Ectodermal cell (in vitro differentiated cells): ENCODE results near the gene CEP85.
"Not testable (repeated sequence)": the region's sequence is repeated elsewhere in the genome, so short reads cannot be mapped to it uniquely, and the experiment has no call there.

Experiments
- H3K27ac ChIP-seq: 2 replicates; pipeline ENCODE4 v1.7.0; 2013; ENCODE audit warnings: mild to moderate bottlenecking, low read depth, low read length; ENCODE audit not compliant: insufficient read depth, poor library complexity, severe bottlenecking
- H3K27me3 ChIP-seq: 2 replicates; pipeline ENCODE4 v1.7.0; 2013; ENCODE audit warnings: mild to moderate bottlenecking, low read length; ENCODE audit not compliant: insufficient read depth, control insufficient read depth, poor library complexity, severe bottlenecking
- H3K36me3 ChIP-seq: one replicate; pipeline ENCODE4 v1.7.0; 2013; ENCODE audit warnings: low read length; ENCODE audit not compliant: control insufficient read depth, insufficient read depth
- H3K4me1 ChIP-seq: one replicate; pipeline ENCODE4 v1.7.0; 2013; ENCODE audit warnings: low read length; ENCODE audit not compliant: control insufficient read depth, insufficient read depth
- H3K4me3 ChIP-seq: 2 replicates; pipeline ENCODE4 v1.7.0; 2013; ENCODE audit warnings: low read depth, low read length, control low read depth; ENCODE audit not compliant: insufficient read depth
- H3K9me3 ChIP-seq: 2 replicates; pipeline ENCODE4 v1.7.0; 2013; ENCODE audit warnings: mild to moderate bottlenecking, low read length, moderate library complexity; ENCODE audit not compliant: control insufficient read depth
- WGBS, 2 experiments: methylation state at CpG; one replicate each; pipeline ENCODE4 v1.1.7; 2013; ENCODE audit warnings: missing lambda C conversion rate in 2 of 2; 5-methylcytosine and 5-hydroxymethylcytosine counted together

The CEP85 gene

GRCh38 chr1:26300578-26301275 lies 66.7 kb downstream of the CEP85 start:
- Histone ChIP-seq H3K4me1 (no peaks in the 10 kb centered on the region), H3K9me3 (no peaks in the 10 kb centered on the region), H3K36me3 (no peaks in the 10 kb centered on the region), H3K27ac (no peak overlapping the region), H3K4me3 (no peak overlapping the region), H3K27me3 (no peaks in the 10 kb centered on the region)
- WGBS, 2 experiments = 95% methylated on average over 11 of the region's 11 CpGs

- H3K4me3 ChIP-seq = no peak overlapping the region
- H3K36me3 ChIP-seq = no peaks in the 10 kb centered on the region
- no peak overlapping the region for H3K27ac ChIP-seq
- 80% methylated on average over 8 of the region's 8 CpGs for WGBS, 2 experiments
- H3K4me1 ChIP-seq = peaks cover 3% of the 10 kb centered on the region
- H3K9me3 ChIP-seq = no peaks in the 10 kb centered on the region
- no peaks in the 10 kb centered on the region for H3K27me3 ChIP-seq
Measured at GRCh38 chr1:26302733-26303405, 68.9 kb downstream of the CEP85 start.

- H3K27ac ChIP-seq = peak overlapping the region; percentile 52
- no peaks in the 10 kb centered on the region for H3K36me3 ChIP-seq
- H3K4me3 ChIP-seq = peak overlapping the region; percentile 60
- no peaks in the 10 kb centered on the region for H3K27me3 ChIP-seq
- 52% methylated on average over 8 of the region's 8 CpGs for WGBS, 2 experiments
- no peaks in the 10 kb centered on the region for H3K9me3 ChIP-seq
- H3K4me1 ChIP-seq = peaks cover 3% of the 10 kb centered on the region
Measured at GRCh38 chr1:26305667-26306289, 71.8 kb downstream of the CEP85 start.

GRCh38 chr1:26306290-26307229 lies 72.6 kb downstream of the CEP85 start, which contains the start of gene UBXN11:
Gene UBXN11, minus strand, starts transcription at chr1:26306636. Its CDS starts 3,753 bp downstream, at chr1:26302883.
- Histone ChIP-seq H3K4me1 (peaks cover 3% of the 10 kb centered on the region), H3K4me3 (peak within 1 kb of the TSS; percentile 60), H3K27ac (peak within 1 kb of the TSS; percentile 52), H3K27me3 (no peaks in the 10 kb centered on the region), H3K9me3 (no peaks in the 10 kb centered on the region), H3K36me3 (no peaks in the 10 kb centered on the region)
- 5% methylated on average over 51 of the region's 51 CpGs for WGBS, 2 experiments

- WGBS, 2 experiments = 78 to 81% methylated on average over 6 of the region's 6 CpGs
- H3K9me3 ChIP-seq = no peaks in the 10 kb centered on the region
- H3K4me3 ChIP-seq = no peak overlapping the region
Measured at GRCh38 chr1:26307363-26307781, 73.4 kb downstream of the CEP85 start.

DNA sequence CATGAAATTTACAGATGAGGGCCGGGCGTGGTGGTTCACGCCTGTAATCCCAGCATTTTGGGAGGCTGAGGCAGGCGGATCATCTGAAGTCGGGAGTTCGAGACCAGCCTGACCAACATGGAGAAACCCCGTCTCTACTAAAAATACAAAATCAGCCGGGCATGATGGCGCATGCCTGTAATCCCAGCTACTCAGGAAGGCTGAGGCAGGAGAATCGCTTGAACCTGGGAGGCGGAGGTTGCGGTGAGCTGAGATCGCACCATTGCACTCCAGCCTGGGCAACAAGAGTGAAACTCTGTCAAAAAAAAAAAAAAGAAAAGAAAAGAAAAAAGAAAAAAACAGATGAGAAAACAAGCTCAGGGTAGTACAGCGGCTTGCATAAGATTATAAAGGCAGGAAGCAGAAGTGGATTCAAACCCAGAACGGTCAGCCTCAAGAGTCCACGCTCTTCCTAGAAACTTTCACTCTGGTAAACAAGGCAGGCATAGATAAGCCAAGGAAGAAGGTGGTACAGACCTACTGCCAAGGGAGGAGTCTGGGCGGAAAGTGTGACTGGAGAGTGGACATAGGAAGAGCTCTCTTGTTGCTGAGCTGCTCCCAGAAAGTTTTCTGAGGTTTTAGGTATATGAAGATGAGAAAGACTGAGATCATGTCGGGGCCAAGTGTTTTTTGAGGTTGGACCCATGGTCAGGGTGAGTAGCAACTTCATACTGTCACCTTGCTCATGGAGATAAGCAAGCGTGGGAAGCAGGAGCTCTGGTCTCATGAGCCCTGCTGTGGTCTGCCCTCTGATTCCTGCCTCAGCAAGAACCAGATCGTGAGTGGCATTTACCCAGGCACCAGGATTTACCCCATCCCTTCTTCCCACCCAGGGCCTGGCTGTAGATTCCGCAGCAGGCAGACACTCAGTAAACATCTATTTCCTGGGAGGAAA lies 74.2 kb downstream of the CEP85 start:
- not testable (repeated sequence) for H3K4me3 ChIP-seq, H3K4me1 ChIP-seq, H3K9me3 ChIP-seq, H3K27ac ChIP-seq, H3K36me3 ChIP-seq, H3K27me3 ChIP-seq
- 90 to 91% methylated on average over 21 of the region's 21 CpGs for WGBS, 2 experiments

More at GRCh38 chr1:26307363-26307781, 73.4 kb downstream of the CEP85 start:
- Histone ChIP-seq H3K27ac (no peak overlapping the region), H3K4me1 (peaks cover 3% of the 10 kb centered on the region), H3K27me3 (no peaks in the 10 kb centered on the region), H3K36me3 (no peaks in the 10 kb centered on the region)

DNA sequence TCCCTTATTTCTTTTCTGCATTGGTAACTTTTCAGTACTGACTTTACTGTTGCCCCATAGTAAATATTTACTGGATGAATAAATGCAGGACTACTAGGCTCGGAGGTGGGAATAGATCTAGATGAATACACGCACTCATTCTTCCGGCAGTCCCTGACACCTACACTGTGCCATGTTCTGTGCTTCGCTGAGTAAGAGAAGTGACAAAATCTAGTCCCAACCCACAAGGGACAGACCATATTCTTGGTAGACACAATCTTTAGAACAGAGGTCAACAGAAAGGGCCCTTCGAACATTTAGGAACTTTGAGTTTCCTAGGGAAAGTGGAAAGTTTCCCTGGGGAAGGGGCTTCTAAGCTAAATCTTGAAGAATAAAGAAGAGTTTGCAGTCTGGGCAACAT lies 80.5 kb downstream of the CEP85 start:
- Histone ChIP-seq H3K27me3 (no peaks in the 10 kb centered on the region), H3K4me3 (no peak overlapping the region), H3K9me3 (no peaks in the 10 kb centered on the region), H3K36me3 (no peaks in the 10 kb centered on the region), H3K27ac (no peak overlapping the region), H3K4me1 (peaks cover 7% of the 10 kb centered on the region)
- WGBS, 2 experiments = 94% methylated on average over 5 of the region's 5 CpGs

GRCh38 chr1:26315874-26316850 lies 82.2 kb downstream of the CEP85 start:
- WGBS, 2 experiments = 83 to 92% methylated on average over 8 of the region's 8 CpGs
- no peaks in the 10 kb centered on the region for H3K36me3 ChIP-seq
- no peak overlapping the region for H3K27ac ChIP-seq
- peaks cover 7% of the 10 kb centered on the region for H3K4me1 ChIP-seq
- H3K9me3 ChIP-seq = no peaks in the 10 kb centered on the region
- no peak overlapping the region for H3K4me3 ChIP-seq
- no peaks in the 10 kb centered on the region for H3K27me3 ChIP-seq
